ENCODE data around the gene LONRF2. TPM values are rescaled to one million over a fixed set of nuclear protein-coding genes. Genes with fewer than 3 reads are reported as not detected.

LONRF2 gene
- total and polyA plus RNA-seq, 2 donors (not counting 1 experiment from before 2014, with no cell fraction given): under 0.01 to 0.01 TPM

DNA sequence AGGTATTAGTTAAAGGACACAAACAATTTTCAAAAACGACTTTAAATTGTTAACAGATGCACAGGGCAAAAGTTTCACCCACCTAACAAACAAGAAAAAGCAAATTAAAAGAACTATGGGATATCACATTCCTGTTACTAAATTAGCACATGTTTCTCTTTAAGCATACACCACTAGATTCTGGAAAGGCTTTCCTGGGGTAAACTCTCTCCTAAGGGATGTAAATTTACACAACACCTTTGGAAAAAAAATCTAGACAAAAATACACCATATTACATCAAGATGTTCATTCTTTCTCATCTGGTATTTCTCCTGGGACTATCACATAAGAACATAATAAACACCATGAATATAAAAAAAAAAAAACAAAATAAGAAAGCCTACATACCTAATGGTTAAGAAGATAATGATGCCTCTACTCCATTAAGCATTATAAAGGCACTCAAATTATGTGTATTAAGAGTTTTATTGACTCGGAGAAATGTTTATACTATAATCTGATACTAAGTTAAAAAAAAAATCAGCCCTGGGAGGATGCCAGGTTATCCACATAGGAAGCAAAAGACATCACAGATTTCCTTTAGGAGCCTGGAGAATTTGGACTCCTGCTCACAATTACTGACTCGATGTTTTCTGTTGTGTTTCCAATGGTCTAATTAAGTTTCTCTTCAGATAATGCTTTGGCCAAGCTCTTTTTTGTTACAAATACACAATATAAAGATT, 97.2 kb downstream of the LONRF2 start:
- Histone ChIP-seq H3K27ac (ENCODE audit: insufficient read depth, low read length) (no peak overlapping the region), H3K9me3 (ENCODE audit: control insufficient read depth, insufficient read depth, low read depth, low read length) (no peaks in the 10 kb centered on the region), H2AFZ (ENCODE audit: low read length) (no peak overlapping the region), H3K9ac (ENCODE audit: insufficient read depth, low read length) (no peak overlapping the region), H3K4me1 (ENCODE audit: control insufficient read depth, extremely low read depth, insufficient read depth, low read length) (no peaks in the 10 kb centered on the region), H3K27me3 (ENCODE audit: control insufficient read depth, insufficient read depth, low read length) (peaks cover 2% of the 10 kb centered on the region), H4K20me1 (ENCODE audit: control insufficient read depth, extremely low read depth, insufficient read depth, low read length) (no peaks in the 10 kb centered on the region), H3K4me2 (ENCODE audit: extremely low read depth, insufficient read depth, low read length) (no peak overlapping the region), H3K79me2 (ENCODE audit: control insufficient read depth, insufficient read depth, low read length) (no peaks in the 10 kb centered on the region), H3K4me3 (replicated peaks in 1 of 4; ENCODE audit: control extremely low read depth in 1 of 4, insufficient read depth in 1 of 4, low read depth in 3 of 4, low read length in 4 of 4) (no peak overlapping the region), H3K36me3 (ENCODE audit: control insufficient read depth, insufficient read depth, low read length) (no peaks in the 10 kb centered on the region)
- TF ChIP-seq, protein P1, sequence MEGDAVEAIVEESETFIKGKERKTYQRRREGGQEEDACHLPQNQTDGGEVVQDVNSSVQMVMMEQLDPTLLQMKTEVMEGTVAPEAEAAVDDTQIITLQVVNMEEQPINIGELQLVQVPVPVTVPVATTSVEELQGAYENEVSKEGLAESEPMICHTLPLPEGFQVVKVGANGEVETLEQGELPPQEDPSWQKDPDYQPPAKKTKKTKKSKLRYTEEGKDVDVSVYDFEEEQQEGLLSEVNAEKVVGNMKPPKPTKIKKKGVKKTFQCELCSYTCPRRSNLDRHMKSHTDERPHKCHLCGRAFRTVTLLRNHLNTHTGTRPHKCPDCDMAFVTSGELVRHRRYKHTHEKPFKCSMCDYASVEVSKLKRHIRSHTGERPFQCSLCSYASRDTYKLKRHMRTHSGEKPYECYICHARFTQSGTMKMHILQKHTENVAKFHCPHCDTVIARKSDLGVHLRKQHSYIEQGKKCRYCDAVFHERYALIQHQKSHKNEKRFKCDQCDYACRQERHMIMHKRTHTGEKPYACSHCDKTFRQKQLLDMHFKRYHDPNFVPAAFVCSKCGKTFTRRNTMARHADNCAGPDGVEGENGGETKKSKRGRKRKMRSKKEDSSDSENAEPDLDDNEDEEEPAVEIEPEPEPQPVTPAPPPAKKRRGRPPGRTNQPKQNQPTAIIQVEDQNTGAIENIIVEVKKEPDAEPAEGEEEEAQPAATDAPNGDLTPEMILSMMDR (conservative IDR thresholded peaks at IDR 0.05 in 1 of 2, IDR thresholded peaks at IDR 0.05 in 1 of 2; ENCODE audit: low read depth in 1 of 2, low read length in 2 of 2): no peak
- no peak for TF ChIP-seq EZH2 (IDR thresholded peaks at IDR 0.05; ENCODE audit: low read length, missing control alignments)
- DNase-seq (ENCODE audit: low read depth in 2 of 2): no peak

DNA sequence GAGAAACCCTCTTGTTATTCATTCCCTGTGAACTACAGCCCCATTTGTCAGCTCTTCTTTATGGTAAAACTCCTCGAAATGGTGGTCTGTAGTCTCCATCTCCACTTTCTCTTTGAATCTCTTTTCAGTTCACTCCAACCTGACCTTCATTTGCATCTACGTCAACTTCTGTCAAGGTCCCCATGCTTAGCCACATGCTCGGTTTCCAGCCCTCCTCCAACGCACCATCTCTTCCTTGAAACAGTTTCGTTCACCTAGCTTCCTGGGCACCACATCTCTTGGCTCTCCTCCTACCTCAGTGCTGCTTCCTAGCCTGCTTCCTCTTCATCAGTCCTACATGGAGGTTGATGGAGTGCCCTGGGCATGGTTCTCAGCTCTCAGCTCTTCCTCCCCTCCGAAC, 98.8 kb downstream of the LONRF2 start:
- Histone ChIP-seq H3K4me2 (ENCODE audit: extremely low read depth, insufficient read depth, low read length) (no peak overlapping the region), H3K4me3 (replicated peaks in 1 of 4; ENCODE audit: control extremely low read depth in 1 of 4, insufficient read depth in 1 of 4, low read depth in 3 of 4, low read length in 4 of 4) (no peak overlapping the region), H3K9ac (ENCODE audit: insufficient read depth, low read length) (no peak overlapping the region), H3K79me2 (ENCODE audit: control insufficient read depth, insufficient read depth, low read length) (no peaks in the 10 kb centered on the region), H3K27ac (ENCODE audit: insufficient read depth, low read length) (no peak overlapping the region), H3K4me1 (ENCODE audit: control insufficient read depth, extremely low read depth, insufficient read depth, low read length) (no peaks in the 10 kb centered on the region), H2AFZ (ENCODE audit: low read length) (no peak overlapping the region), H4K20me1 (ENCODE audit: control insufficient read depth, extremely low read depth, insufficient read depth, low read length) (no peaks in the 10 kb centered on the region), H3K36me3 (ENCODE audit: control insufficient read depth, insufficient read depth, low read length) (no peaks in the 10 kb centered on the region), H3K27me3 (ENCODE audit: control insufficient read depth, insufficient read depth, low read length) (peaks cover 2% of the 10 kb centered on the region), H3K9me3 (ENCODE audit: control insufficient read depth, insufficient read depth, low read depth, low read length) (no peaks in the 10 kb centered on the region)
- TF ChIP-seq EZH2 (IDR thresholded peaks at IDR 0.05; ENCODE audit: low read length, missing control alignments): no peak
- TF ChIP-seq, protein P1 (conservative IDR thresholded peaks at IDR 0.05 in 1 of 2, IDR thresholded peaks at IDR 0.05 in 1 of 2; ENCODE audit: low read depth in 1 of 2, low read length in 2 of 2): no peak
- no peak for DNase-seq (ENCODE audit: low read depth in 2 of 2)

Other genes with a start within 250 kb of the LONRF2 start
- 0.26 and 0.50 TPM in 2 replicates for gene AFF3, start 179.9 kb downstream of the LONRF2 start, total RNA-seq
- 0.24 and 2.5 TPM in 2 replicates for gene AFF3, start 179.9 kb downstream of the LONRF2 start, polyA plus RNA-seq
- gene CHST10, start 95.2 kb upstream of the LONRF2 start, total RNA-seq: 5.0 and 7.4 TPM in 2 replicates
- 6.7 TPM in 2 replicates for gene CHST10, start 95.2 kb upstream of the LONRF2 start, polyA plus RNA-seq
- not detected in 2 replicates for gene NMS, start 148.0 kb upstream of the LONRF2 start, total RNA-seq
- gene NMS, start 148.0 kb upstream of the LONRF2 start, polyA plus RNA-seq: not detected in 2 replicates
- gene PDCL3, start 240.5 kb upstream of the LONRF2 start, total RNA-seq: 11.4 and 13.4 TPM in 2 replicates
- 29.0 and 36.1 TPM in 2 replicates for gene PDCL3, start 240.5 kb upstream of the LONRF2 start, polyA plus RNA-seq

Data from fibroblast of lung (primary cell).